H1 (cell line): ENCODE results near the gene TSPAN1. TPM values are rescaled to one million over a fixed set of nuclear protein-coding genes. Genes with fewer than 3 reads are reported as not detected.

Experiments
- ASH2L ChIP-seq: fragments of 200-600, 300-600 bp; sonication (generic); IDR thresholded peaks from one replicate; pipeline ENCODE4 v1.7.1; 2017; ENCODE audit warnings: low read length
- CHD2 ChIP-seq: IDR thresholded peaks from 2 replicates; pipeline ENCODE4 v1.6.1; 2012; ENCODE audit warnings: low read length, improper control_type of control experiment
- CHD7 ChIP-seq: fragments of 300-600 bp; sonication (generic); IDR thresholded peaks from 2 replicates; pipeline ENCODE4 v1.7.1; 2012; ENCODE audit warnings: low read length, moderate library complexity, mild to moderate bottlenecking, inconsistent platforms; ENCODE audit not compliant: insufficient replicate concordance
- E2F6 ChIP-seq: IDR thresholded peaks from 2 replicates; pipeline ENCODE4 v1.6.1; 2012; ENCODE audit warnings: inconsistent platforms
- RNF2 ChIP-seq: fragments of 200-900, 300-1000 bp; sonication (generic); IDR thresholded peaks from 2 replicates; pipeline ENCODE4 v1.7.1; 2016; ENCODE audit warnings: borderline replicate concordance, low read depth, mild to moderate bottlenecking, antibody characterized with exemption, low read length; ENCODE audit not compliant: poor library complexity, severe bottlenecking; ENCODE audit errors: missing control alignments
- SP1 ChIP-seq: IDR thresholded peaks from 2 replicates; pipeline ENCODE4 v1.6.1; 2011; ENCODE audit warnings: low read depth, low read length
- TEAD4 ChIP-seq: IDR thresholded peaks from 2 replicates; pipeline ENCODE4 v1.6.1; 2012; ENCODE audit warnings: low read depth, low read length, inconsistent platforms, mixed read lengths
- polyA plus RNA-seq, 7 experiments: library from polyadenylated mRNA; depleted of rRNA in 3 of 7; stranded (reverse) in 5 of 7; unstranded in 2 of 7; fragments of >200 nt in 5 of 7; fragments of 200-250 nt in 2 of 7; gene quantifications; 1 replicate in 5 of 7; 2 replicates in 1 of 7; 4 replicates in 1 of 7; pipeline versions ENCODE4 v1.2.1 to v1.2.3, GENCODE V29; 2011 to 2013; ENCODE audit warnings: missing spikeins in 2 of 7, mixed read lengths in 2 of 7
- total RNA-seq: library from RNA; stranded (reverse); fragmentation: NEBNext Ultra II Directional; extraction: Animal tissue kit (Norgen Biotek cat#: 25700); gene quantifications from 2 replicates; pipeline ENCODE4 v1.2.1, GENCODE V29; 2021

The TSPAN1 gene
- total and polyA plus RNA-seq, 2 of the 8 experiments (the other 6 are each of a cell fraction or from before 2014, with no cell fraction given): 0.05 TPM; not detected in 1

- TF ChIP-seq CHD7 (no peak), ASH2L (peak; percentile 65), RNF2 (no peak), SP1 (peak; percentile 75; the same call in 1 of the 2 replicates), CHD2 (peak; percentile 61), E2F6 (peak; percentile 99), TEAD4 (no peak)
Measured at GRCh38 chr1:46132529-46133180, 42.2 kb upstream of the TSPAN1 start, which contains the start of gene PIK3R3 (continued).
